ENCODE results near the gene ZNF200. TPM values are rescaled to one million over a fixed set of nuclear protein-coding genes. Genes with fewer than 3 reads are reported as not detected.

The ZNF200 gene
- total and polyA plus RNA-seq, 2 donors (not counting 3 experiments of a cell fraction or from before 2014, with no cell fraction given), result 2.8 to 10.0 TPM

DNA sequence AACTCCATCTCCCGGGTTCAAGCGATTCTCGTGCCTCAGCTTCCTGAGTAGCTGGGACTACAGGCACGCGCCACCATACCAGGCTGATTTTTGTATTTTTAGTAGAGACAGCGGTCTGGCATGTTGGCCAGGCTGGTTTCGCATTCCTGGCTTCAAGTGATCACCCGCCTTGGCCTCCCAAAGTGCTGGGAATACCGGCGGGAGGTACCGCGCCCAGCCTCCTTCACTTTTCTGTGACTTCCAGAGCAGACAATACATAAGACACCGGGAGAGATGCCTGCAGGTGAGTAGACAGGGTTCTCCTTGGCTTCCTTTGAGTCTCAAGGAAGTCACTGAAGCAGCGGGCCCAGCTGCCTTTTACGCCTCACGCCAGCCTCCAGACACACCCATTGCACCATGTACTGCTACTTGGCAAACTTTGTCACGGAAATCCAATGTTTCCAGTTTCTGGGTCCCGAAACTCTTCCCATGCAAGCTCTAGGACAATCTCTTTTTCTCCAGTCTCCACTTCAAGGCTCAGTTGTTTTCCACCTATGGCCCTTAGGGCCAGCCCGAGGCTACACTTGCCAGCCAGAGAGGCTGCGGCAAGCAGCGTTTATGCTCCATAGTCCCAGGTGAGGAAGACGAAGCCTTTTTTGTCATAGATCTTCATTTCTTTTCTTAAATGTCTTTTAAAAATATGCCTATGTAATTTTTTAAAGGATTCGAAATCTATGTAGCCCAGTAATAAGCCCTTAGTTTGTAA, 47.8 kb downstream of the ZNF200 start:
- no peak for DNase-seq (ENCODE audit: low read depth, low spot score)
- Histone ChIP-seq H2AFZ (ENCODE audit: low read depth, low read length) (no peak overlapping the region), H3K9me3 (replicated peaks; ENCODE audit: control insufficient read depth, insufficient read depth, low read length) (no peaks in the 10 kb centered on the region), H3K9me1 (replicated peaks; ENCODE audit: control insufficient read depth, extremely low read depth, insufficient read depth, low read length) (no peaks in the 10 kb centered on the region), H3K27me3 (ENCODE audit: control insufficient read depth in 2 of 2, insufficient read depth in 2 of 2, low read length in 2 of 2) (no peaks in the 10 kb centered on the region), H3K27ac (ENCODE audit: insufficient read depth, low read depth, low read length) (no peak overlapping the region), H3K79me2 (ENCODE audit: control insufficient read depth, insufficient read depth, low read length) (no peaks in the 10 kb centered on the region), H3K36me3 (ENCODE audit: control insufficient read depth in 2 of 2, extremely low read depth in 1 of 2, insufficient read depth in 2 of 2, low read length in 2 of 2) (no peaks in the 10 kb centered on the region), H3K4me3 (replicated peaks in 1 of 3; ENCODE audit: insufficient read depth in 1 of 3, low read depth in 1 of 3, low read length in 3 of 3) (no peak overlapping the region), H4K20me1 (replicated peaks; ENCODE audit: control insufficient read depth, extremely low read depth, insufficient read depth, low read length) (no peaks in the 10 kb centered on the region), H3K9ac (replicated peaks; ENCODE audit: extremely low read depth, insufficient read depth, low read length) (no peak overlapping the region), H3K4me1 (ENCODE audit: control insufficient read depth, extremely low read depth, insufficient read depth, low read length) (peaks cover 29% of the 10 kb centered on the region), H3K4me2 (ENCODE audit: insufficient read depth, low read length) (no peak overlapping the region)
- intact Hi-C loops (cut with micrococcal nuclease), result no loop called here
- ChIA-PET POLR2A (no interaction called here), CTCF (interaction anchor here (1.1 kb wide), 1 partner anchor 214 kb away, joined by 3 read pairs; the partner anchor contains the start of genes ZNF174 and ZSCAN32)
- TF ChIP-seq, protein P1, sequence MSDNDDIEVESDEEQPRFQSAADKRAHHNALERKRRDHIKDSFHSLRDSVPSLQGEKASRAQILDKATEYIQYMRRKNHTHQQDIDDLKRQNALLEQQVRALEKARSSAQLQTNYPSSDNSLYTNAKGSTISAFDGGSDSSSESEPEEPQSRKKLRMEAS (IDR thresholded peaks at IDR 0.05; ENCODE audit: insufficient read depth, insufficient read length), result no peak
- TF ChIP-seq POLR2AphosphoS5 (IDR thresholded peaks at IDR 0.05; ENCODE audit: insufficient read depth, low read depth, low read length), result no peak
- TF ChIP-seq, protein P2, sequence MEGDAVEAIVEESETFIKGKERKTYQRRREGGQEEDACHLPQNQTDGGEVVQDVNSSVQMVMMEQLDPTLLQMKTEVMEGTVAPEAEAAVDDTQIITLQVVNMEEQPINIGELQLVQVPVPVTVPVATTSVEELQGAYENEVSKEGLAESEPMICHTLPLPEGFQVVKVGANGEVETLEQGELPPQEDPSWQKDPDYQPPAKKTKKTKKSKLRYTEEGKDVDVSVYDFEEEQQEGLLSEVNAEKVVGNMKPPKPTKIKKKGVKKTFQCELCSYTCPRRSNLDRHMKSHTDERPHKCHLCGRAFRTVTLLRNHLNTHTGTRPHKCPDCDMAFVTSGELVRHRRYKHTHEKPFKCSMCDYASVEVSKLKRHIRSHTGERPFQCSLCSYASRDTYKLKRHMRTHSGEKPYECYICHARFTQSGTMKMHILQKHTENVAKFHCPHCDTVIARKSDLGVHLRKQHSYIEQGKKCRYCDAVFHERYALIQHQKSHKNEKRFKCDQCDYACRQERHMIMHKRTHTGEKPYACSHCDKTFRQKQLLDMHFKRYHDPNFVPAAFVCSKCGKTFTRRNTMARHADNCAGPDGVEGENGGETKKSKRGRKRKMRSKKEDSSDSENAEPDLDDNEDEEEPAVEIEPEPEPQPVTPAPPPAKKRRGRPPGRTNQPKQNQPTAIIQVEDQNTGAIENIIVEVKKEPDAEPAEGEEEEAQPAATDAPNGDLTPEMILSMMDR (IDR thresholded peaks at IDR 0.05; ENCODE audit: extremely low read depth in 1 of 2, insufficient read depth in 1 of 2, low read depth in 1 of 2, low read length in 2 of 2), result no peak
- no peak for TF ChIP-seq FOS (IDR thresholded peaks at IDR 0.05; ENCODE audit: borderline replicate concordance, insufficient read depth, low read length)
- no peak for TF ChIP-seq POLR2A (IDR thresholded peaks at IDR 0.05; ENCODE audit: low read depth, low read length)
- no peak for TF ChIP-seq GATA2 (IDR thresholded peaks at IDR 0.05; ENCODE audit: insufficient read depth, insufficient read length, low read depth, low read length)
- no peak for TF ChIP-seq EZH2 (IDR thresholded peaks at IDR 0.05; ENCODE audit: borderline replicate concordance, low read depth, low read length, severe bottlenecking)
- no peak for TF ChIP-seq JUN (IDR thresholded peaks at IDR 0.05; ENCODE audit: borderline replicate concordance, insufficient read depth, insufficient read length, low read depth)
- TF ChIP-seq MYC (IDR thresholded peaks at IDR 0.05; ENCODE audit: low read depth, low read length), result no peak
- BruUV-seq (replicated peaks), result no TSS peak
- FAIRE-seq, result no peak
- dilution Hi-C loops (cut with MboI; ENCODE audit: extremely low pct_ligation_motif_present, low sequenced_read_pairs), result no loop called here

Data from endothelial cell of umbilical vein (primary cell).